Neural crest cell (in vitro differentiated cells): ENCODE results near the gene CST1. TPM values are rescaled to one million over a fixed set of nuclear protein-coding genes. Genes with fewer than 3 reads are reported as not detected.
"Not testable (repeated sequence)": the region's sequence is repeated elsewhere in the genome, so short reads cannot be mapped to it uniquely, and the experiment has no call there.

ENCODE experiments used
- DNase-seq: peaks from one replicate; pipeline ENCODE4 v3.0.0; 2021; ENCODE audit warnings: low read depth, mixed read lengths, low spot score
- H3K27ac Mint-ChIP-seq: one replicate; pipeline ENCODE4 v1.8.0; 2021; ENCODE audit warnings: mild to moderate bottlenecking, mixed read lengths; ENCODE audit not compliant: unreplicated experiment
- H3K27me3 Mint-ChIP-seq: 2 replicates; pipeline ENCODE4 v1.8.0; 2021; ENCODE audit warnings: low read depth, mild to moderate bottlenecking, mixed read lengths
- H3K36me3 Mint-ChIP-seq: 2 replicates; pipeline ENCODE4 v1.8.0; 2021; ENCODE audit warnings: low read depth, mild to moderate bottlenecking, mixed read lengths
- H3K4me1 Mint-ChIP-seq: 2 replicates; pipeline ENCODE4 v1.8.0; 2021; ENCODE audit warnings: mixed read lengths
- H3K4me3 Mint-ChIP-seq: one replicate; pipeline ENCODE4 v1.8.0; 2021; ENCODE audit warnings: mild to moderate bottlenecking, mixed read lengths
- H3K9me3 Mint-ChIP-seq: 2 replicates; pipeline ENCODE4 v1.8.0; 2021; ENCODE audit warnings: mixed read lengths
- total RNA-seq: library from RNA; stranded (reverse); gene quantifications from 2 replicates; pipeline ENCODE4 v1.2.1, GENCODE V29; 2021
- TF ChIP-seq, protein P1 (sequence below): fragments of 200-600 bp; sonication (generic); conservative IDR thresholded peaks from 2 replicates; pipeline ENCODE4 v1.5.0; 2021; ENCODE audit warnings: antibody characterized with exemption, mild to moderate bottlenecking

The CST1 gene
- total RNA-seq, 1 donor from 2014 or later: not detected

DNA sequence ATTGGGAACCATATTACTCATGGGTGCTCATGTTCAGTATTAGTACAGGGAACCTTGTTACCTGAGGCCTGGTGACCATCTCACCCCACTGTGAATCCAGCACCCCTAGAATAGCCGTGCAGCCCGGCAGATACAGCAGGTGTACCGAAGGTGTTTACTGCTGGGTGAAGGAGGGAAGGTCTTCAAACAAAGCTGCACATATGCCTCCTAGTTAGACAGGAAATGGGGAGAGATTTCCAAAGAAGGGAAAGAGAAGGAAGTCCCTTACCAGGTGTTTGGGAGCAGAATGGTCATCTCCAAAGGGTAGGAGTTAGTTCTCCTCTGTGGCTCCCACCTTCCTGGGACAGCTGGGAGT lies 2.4 kb upstream of the CST1 start:
- TF ChIP-seq, protein P1, sequence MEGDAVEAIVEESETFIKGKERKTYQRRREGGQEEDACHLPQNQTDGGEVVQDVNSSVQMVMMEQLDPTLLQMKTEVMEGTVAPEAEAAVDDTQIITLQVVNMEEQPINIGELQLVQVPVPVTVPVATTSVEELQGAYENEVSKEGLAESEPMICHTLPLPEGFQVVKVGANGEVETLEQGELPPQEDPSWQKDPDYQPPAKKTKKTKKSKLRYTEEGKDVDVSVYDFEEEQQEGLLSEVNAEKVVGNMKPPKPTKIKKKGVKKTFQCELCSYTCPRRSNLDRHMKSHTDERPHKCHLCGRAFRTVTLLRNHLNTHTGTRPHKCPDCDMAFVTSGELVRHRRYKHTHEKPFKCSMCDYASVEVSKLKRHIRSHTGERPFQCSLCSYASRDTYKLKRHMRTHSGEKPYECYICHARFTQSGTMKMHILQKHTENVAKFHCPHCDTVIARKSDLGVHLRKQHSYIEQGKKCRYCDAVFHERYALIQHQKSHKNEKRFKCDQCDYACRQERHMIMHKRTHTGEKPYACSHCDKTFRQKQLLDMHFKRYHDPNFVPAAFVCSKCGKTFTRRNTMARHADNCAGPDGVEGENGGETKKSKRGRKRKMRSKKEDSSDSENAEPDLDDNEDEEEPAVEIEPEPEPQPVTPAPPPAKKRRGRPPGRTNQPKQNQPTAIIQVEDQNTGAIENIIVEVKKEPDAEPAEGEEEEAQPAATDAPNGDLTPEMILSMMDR: no peak
- H3K9me3 Mint-ChIP-seq: no peaks in the 10 kb centered on the region
- no peak overlapping the region for H3K27ac Mint-ChIP-seq
- no peaks in the 10 kb centered on the region for H3K36me3 Mint-ChIP-seq
- no peak for DNase-seq
- no peak overlapping the region for H3K4me3 Mint-ChIP-seq
- H3K27me3 Mint-ChIP-seq: peaks cover under 1% of the 10 kb centered on the region
- peaks cover 4% of the 10 kb centered on the region for H3K4me1 Mint-ChIP-seq

DNA sequence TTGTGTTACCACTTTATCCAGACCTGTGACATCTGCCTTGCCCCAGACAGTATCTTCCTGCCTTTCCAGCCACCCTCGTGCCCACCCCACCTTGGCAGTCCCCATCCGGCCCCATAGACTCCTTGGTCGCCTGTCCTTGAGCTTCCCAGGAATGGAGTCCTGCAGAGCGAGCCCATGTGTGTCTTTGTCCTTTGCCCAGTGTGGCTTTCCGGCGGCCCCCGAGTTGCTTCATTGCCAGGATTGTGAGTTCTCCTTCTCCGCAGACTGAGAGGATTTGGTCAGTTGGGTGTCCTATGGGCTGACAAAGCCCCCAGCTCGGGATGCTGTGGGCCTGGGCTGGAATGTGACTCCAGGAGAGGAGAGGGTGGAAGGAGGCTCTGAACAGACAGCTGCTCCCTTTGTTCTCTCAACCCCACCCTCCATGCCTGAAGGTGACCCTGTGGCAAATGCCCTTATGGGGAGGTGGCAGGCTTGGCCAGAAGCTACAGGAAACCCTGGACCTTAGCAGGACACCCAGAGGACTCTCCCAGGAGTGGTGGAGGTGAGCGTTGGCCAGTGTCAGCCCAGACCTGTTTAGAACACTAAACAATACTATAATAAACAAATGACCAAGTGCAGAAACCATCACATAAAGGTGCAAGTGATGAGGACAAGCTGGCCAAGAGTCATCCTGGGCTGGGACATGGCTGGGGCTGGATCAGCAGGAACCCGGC lies 1.9 kb upstream of the CST1 start:
- no peaks in the 10 kb centered on the region for H3K36me3 Mint-ChIP-seq
- TF ChIP-seq, protein P1: no peak
- no peak overlapping the region for H3K4me3 Mint-ChIP-seq
- H3K9me3 Mint-ChIP-seq: no peaks in the 10 kb centered on the region
- peaks cover 4% of the 10 kb centered on the region for H3K4me1 Mint-ChIP-seq
- no peak overlapping the region for H3K27ac Mint-ChIP-seq
- H3K27me3 Mint-ChIP-seq: no peaks in the 10 kb centered on the region
- no peak for DNase-seq

DNA sequence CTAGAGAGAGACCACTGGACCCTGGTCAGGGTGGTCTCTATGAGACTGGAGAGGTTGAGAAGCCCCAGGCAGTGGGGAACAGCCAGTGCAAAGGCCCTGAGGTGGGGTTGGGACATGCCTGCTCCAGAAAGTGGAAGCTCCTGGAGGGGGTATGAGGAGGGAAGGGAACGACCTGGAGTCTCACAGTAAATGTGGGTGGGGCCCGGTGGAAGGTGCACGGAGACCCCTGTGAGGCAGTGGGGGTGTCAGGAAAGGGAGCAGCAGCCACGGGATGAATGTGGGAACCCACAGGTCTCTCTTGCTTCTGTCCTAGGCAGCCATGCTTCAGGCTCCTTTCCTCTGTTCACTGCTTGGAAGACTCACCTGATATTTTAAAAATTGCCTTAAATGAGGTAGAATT lies 1.3 kb upstream of the CST1 start:
- H3K4me3 Mint-ChIP-seq: no peak overlapping the region
- no peaks in the 10 kb centered on the region for H3K9me3 Mint-ChIP-seq
- H3K27me3 Mint-ChIP-seq: no peaks in the 10 kb centered on the region
- H3K4me1 Mint-ChIP-seq: peaks cover 4% of the 10 kb centered on the region
- no peak for DNase-seq
- no peak overlapping the region for H3K27ac Mint-ChIP-seq
- TF ChIP-seq, protein P1: no peak
- H3K36me3 Mint-ChIP-seq: no peaks in the 10 kb centered on the region

DNA sequence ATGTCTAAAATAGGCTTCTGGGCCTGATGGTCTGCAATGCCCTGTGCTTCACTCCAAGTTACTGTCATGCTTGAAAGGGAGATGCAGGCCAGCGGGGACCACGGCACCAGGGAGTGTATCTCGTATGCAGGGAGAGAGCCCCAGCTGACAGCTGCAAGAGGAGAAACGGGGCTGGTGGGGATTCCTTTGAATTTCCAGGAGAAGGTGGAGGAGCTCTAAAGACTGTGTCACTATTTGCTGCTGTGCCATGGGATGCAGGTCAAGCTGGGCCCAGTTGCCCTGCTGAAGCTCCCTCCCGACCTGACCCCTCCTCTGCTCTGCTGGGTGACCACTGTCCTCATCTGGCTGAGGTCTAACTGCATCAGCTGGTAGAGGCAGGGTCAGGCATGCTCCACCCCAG lies 989 bp downstream of the CST1 start:
- Mint-ChIP-seq H3K27me3 (no peaks in the 10 kb centered on the region), H3K9me3 (no peaks in the 10 kb centered on the region), H3K4me3 (no peak overlapping the region), H3K36me3 (no peaks in the 10 kb centered on the region), H3K4me1 (peaks cover 4% of the 10 kb centered on the region), H3K27ac (no peak overlapping the region)
- DNase-seq: no peak
- TF ChIP-seq, protein P1: no peak

DNA sequence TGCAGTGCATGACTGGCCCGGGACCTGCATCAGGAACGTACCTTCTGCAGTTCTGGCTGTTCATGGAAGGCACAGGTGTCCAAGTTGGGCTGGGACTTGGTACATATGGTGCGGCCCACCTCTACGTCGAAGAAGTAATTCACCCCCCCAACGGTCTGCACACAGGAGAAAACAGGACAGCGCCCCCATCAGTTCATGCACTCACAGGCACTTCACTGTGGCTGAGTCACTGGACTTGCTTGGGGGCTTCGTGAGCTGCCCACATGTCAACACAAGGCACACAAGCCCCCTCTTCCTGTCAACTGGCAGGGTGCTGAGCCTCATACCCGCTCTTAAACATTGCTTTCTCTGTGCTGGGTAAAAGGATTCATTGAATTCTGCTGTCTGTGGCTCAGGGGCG lies 1.8 kb downstream of the CST1 start:
- not testable (repeated sequence) for H3K9me3 Mint-ChIP-seq, H3K4me3 Mint-ChIP-seq, H3K27ac Mint-ChIP-seq, H3K4me1 Mint-ChIP-seq, H3K27me3 Mint-ChIP-seq, H3K36me3 Mint-ChIP-seq, DNase-seq

DNA sequence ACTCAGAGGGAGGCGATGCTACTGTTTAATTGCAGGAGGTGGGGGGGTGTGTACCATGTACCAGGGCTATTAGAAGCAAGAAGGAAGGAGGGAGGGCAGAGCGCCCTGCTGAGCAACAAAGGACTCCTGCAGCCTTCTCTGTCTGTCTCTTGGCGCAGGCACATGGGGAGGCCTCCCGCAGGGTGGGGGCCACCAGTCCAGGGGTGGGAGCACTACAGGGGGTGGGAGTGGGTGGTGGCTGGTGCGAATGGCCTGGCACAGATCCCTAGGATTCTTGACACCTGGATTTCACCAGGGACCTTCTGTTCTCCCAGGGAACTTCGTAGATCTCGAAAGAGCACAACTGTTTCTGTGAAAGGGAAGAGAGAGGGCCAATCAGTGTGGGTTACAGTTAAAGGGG lies 3.2 kb downstream of the CST1 start:
- not testable (repeated sequence) for H3K27ac Mint-ChIP-seq, H3K4me1 Mint-ChIP-seq, DNase-seq, H3K36me3 Mint-ChIP-seq, H3K4me3 Mint-ChIP-seq, H3K27me3 Mint-ChIP-seq, H3K9me3 Mint-ChIP-seq

DNA sequence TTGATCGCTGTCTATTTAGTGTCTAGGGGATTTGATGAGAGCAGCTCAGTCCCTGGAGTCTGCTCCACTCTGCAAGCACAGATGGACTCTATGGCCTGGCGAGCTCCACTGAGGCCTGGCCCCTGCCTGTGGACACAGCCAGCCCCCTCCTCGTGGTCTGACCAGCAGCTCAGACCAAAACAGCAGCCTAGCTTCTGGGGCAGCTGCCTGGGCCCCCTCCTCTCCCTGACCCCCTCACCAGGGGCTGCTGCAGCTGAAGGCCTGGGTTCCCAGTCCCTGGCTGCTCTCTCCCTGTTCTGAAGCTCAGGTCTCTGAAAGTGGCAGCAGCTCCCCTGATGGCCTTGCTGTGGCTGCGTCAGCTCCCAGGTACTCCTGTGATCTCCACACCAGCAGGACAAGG lies 3.6 kb downstream of the CST1 start:
- not testable (repeated sequence) for H3K4me3 Mint-ChIP-seq, H3K27ac Mint-ChIP-seq, H3K27me3 Mint-ChIP-seq, H3K4me1 Mint-ChIP-seq, H3K36me3 Mint-ChIP-seq, DNase-seq, H3K9me3 Mint-ChIP-seq
